HG02610 (cell line): ENCODE data around the gene PROSER2.
"Not testable (repeated sequence)": the region's sequence is repeated elsewhere in the genome, so short reads cannot be mapped to it uniquely, and the experiment has no call there.

Source experiments
- ATAC-seq: cut with Tn5 transposase; IDR thresholded peaks from one replicate; pipeline ENCODE4 v1.9.1; 2021; ENCODE audit warnings: mild to moderate bottlenecking, moderate library complexity; ENCODE audit not compliant: unreplicated experiment

PROSER2 gene

GRCh38 chr10:11881030-11881476 lies 57.9 kb downstream of the PROSER2 start:
- no peak for ATAC-seq

GRCh38 chr10:11881477-11882417 lies 58.6 kb downstream of the PROSER2 start:
- no peak for ATAC-seq

- ATAC-seq = no peak
Observed at GRCh38 chr10:11882646-11883375, 59.7 kb downstream of the PROSER2 start.

- no peak for ATAC-seq
Observed at GRCh38 chr10:11884706-11885423, 61.7 kb downstream of the PROSER2 start.

GRCh38 chr10:11885437-11886137 lies 62.4 kb downstream of the PROSER2 start:
- ATAC-seq = no peak

GRCh38 chr10:11886138-11886474 lies 63.0 kb downstream of the PROSER2 start:
- no peak for ATAC-seq

- peak; percentile 47 for ATAC-seq
Observed at GRCh38 chr10:11886851-11887250, 63.7 kb downstream of the PROSER2 start.

GRCh38 chr10:11887381-11888227 lies 64.4 kb downstream of the PROSER2 start:
- ATAC-seq = no peak

- ATAC-seq = not testable (repeated sequence)
Observed at GRCh38 chr10:11889263-11889662, 66.1 kb downstream of the PROSER2 start.

- ATAC-seq = no peak
Observed at GRCh38 chr10:11891776-11892486, 68.8 kb downstream of the PROSER2 start.

GRCh38 chr10:11893749-11894278 lies 70.7 kb downstream of the PROSER2 start:
- no peak for ATAC-seq

- no peak for ATAC-seq
Observed at GRCh38 chr10:11894381-11895107, 71.4 kb downstream of the PROSER2 start.

GRCh38 chr10:11895108-11895466 lies 71.9 kb downstream of the PROSER2 start:
- no peak for ATAC-seq

GRCh38 chr10:11895598-11895997 lies 72.4 kb downstream of the PROSER2 start:
- ATAC-seq = no peak

GRCh38 chr10:11896549-11897200 lies 73.5 kb downstream of the PROSER2 start:
- ATAC-seq = no peak

GRCh38 chr10:11898033-11898371 lies 74.8 kb downstream of the PROSER2 start:
- ATAC-seq = no peak

- no peak for ATAC-seq
Observed at GRCh38 chr10:11898372-11899066, 75.4 kb downstream of the PROSER2 start.
